ENCODE measurements around the gene HACD4. TPM values are rescaled to one million over a fixed set of nuclear protein-coding genes. Genes with fewer than 3 reads are reported as not detected.
A peak's percentile ranks its signal among the peaks of the same experiment; 100 is the strongest.

The HACD4 gene
- total RNA-seq, 1 experiment from 2014 or later = 4.5 TPM

- Histone ChIP-seq H3K4me1 (replicated peaks; ENCODE audit: insufficient read depth) (no peaks in the 10 kb centered on the region), H2AFZ (no peak overlapping the region), H4K20me1 (ENCODE audit: insufficient read depth) (no peaks in the 10 kb centered on the region), H3K79me2 (ENCODE audit: low read depth) (no peaks in the 10 kb centered on the region), H3K4me3 (no peak overlapping the region), H3F3A (ENCODE audit: insufficient read depth, low read depth) (no peaks in the 10 kb centered on the region), H3K27me3 (ENCODE audit: insufficient read depth, low read depth) (no peaks in the 10 kb centered on the region), H3K9me3 (ENCODE audit: insufficient read depth, low read depth) (no peaks in the 10 kb centered on the region), H3K9me2 (ENCODE audit: insufficient read depth) (no peaks in the 10 kb centered on the region), H3K36me3 (ENCODE audit: low read depth) (no peaks in the 10 kb centered on the region), H3K27ac (no peak overlapping the region), H3K4me2 (no peak overlapping the region)
- BruUV-seq (replicated peaks) = no TSS peak
- intact Hi-C loops (cut with micrococcal nuclease; ENCODE audit: unreplicated experiment) = no loop called here
- TF ChIP-seq EZH2 (IDR thresholded peaks at IDR 0.05; ENCODE audit: low read depth) = no peak
- no peak for TF ChIP-seq CTCF (conservative IDR thresholded peaks at IDR 0.05)
- CTCF ChIA-PET = no interaction called here
- POLR2A ChIA-PET (ENCODE audit: unreplicated experiment) = no interaction called here
- no peak for DNase-seq
Measured at GRCh38 chr9:20984506-20984905, 46.9 kb downstream of the HACD4 start.

- Histone ChIP-seq H3K79me2 (ENCODE audit: low read depth) (no peaks in the 10 kb centered on the region), H3K27ac (no peak overlapping the region), H3F3A (ENCODE audit: insufficient read depth, low read depth) (no peaks in the 10 kb centered on the region), H2AFZ (no peak overlapping the region), H4K20me1 (ENCODE audit: insufficient read depth) (no peaks in the 10 kb centered on the region), H3K9me2 (ENCODE audit: insufficient read depth) (no peaks in the 10 kb centered on the region), H3K27me3 (ENCODE audit: insufficient read depth, low read depth) (no peaks in the 10 kb centered on the region), H3K4me2 (no peak overlapping the region), H3K4me3 (no peak overlapping the region), H3K36me3 (ENCODE audit: low read depth) (no peaks in the 10 kb centered on the region), H3K4me1 (replicated peaks; ENCODE audit: insufficient read depth) (no peaks in the 10 kb centered on the region), H3K9me3 (ENCODE audit: insufficient read depth, low read depth) (no peaks in the 10 kb centered on the region)
- ChIA-PET POLR2A (ENCODE audit: unreplicated experiment) (no interaction called here), CTCF (no interaction called here)
- intact Hi-C loops (cut with micrococcal nuclease; ENCODE audit: unreplicated experiment) = no loop called here
- BruUV-seq (replicated peaks) = no TSS peak
- TF ChIP-seq EZH2 (IDR thresholded peaks at IDR 0.05; ENCODE audit: low read depth) (no peak), CTCF (conservative IDR thresholded peaks at IDR 0.05) (no peak)
- peak in 1 of 2 experiments; percentile 25 for DNase-seq
Measured at GRCh38 chr9:20981486-20981885, 50.0 kb downstream of the HACD4 start.

GRCh38 chr9:20980832-20981455, 50.5 kb downstream of the HACD4 start:
- no peaks in the 10 kb centered on the region for H3K79me2 ChIP-seq (ENCODE audit: low read depth)
- H3K27me3 ChIP-seq (ENCODE audit: insufficient read depth, low read depth) = no peaks in the 10 kb centered on the region
- H3K9me2 ChIP-seq (ENCODE audit: insufficient read depth) = no peaks in the 10 kb centered on the region
- DNase-seq = no peak
- TF ChIP-seq CTCF (conservative IDR thresholded peaks at IDR 0.05) (no peak), EZH2 (IDR thresholded peaks at IDR 0.05; ENCODE audit: low read depth) (no peak)
- no peak overlapping the region for H2AFZ ChIP-seq
- no peak overlapping the region for H3K4me3 ChIP-seq
- no peaks in the 10 kb centered on the region for H3K36me3 ChIP-seq (ENCODE audit: low read depth)
- no peaks in the 10 kb centered on the region for H4K20me1 ChIP-seq (ENCODE audit: insufficient read depth)
- H3K4me1 ChIP-seq (replicated peaks; ENCODE audit: insufficient read depth) = no peaks in the 10 kb centered on the region
- no peak overlapping the region for H3K4me2 ChIP-seq
- H3K9me3 ChIP-seq (ENCODE audit: insufficient read depth, low read depth) = no peaks in the 10 kb centered on the region
- BruUV-seq (replicated peaks) = no TSS peak
- ChIA-PET POLR2A (ENCODE audit: unreplicated experiment) (no interaction called here), CTCF (no interaction called here)
- no peak overlapping the region for H3K27ac ChIP-seq
- intact Hi-C loops (cut with micrococcal nuclease; ENCODE audit: unreplicated experiment) = no loop called here
- no peaks in the 10 kb centered on the region for H3F3A ChIP-seq (ENCODE audit: insufficient read depth, low read depth)

Data from PC-9 (cell line).